ENCODE data around the gene TUBB. TPM values are rescaled to one million over a fixed set of nuclear protein-coding genes. Genes with fewer than 3 reads are reported as not detected.
A peak's percentile ranks its signal among the peaks of the same experiment; 100 is the strongest.

The TUBB gene
- total and polyA plus RNA-seq, 2 of the 8 experiments (the other 6 are each of a cell fraction or from before 2014, with no cell fraction given) = 1,880 to 3,022 TPM

GRCh38 chr6:30744054-30744805 lies 24.1 kb downstream of the TUBB start, which contains the start of gene IER3 (continued):
- no peak for TF ChIP-seq ATF3 (IDR thresholded peaks at IDR 0.05; ENCODE audit: insufficient read depth, low read depth, low read length)
- TF ChIP-seq SIX5 (IDR thresholded peaks at IDR 0.05; ENCODE audit: low read depth, low read length) = no peak
- TF ChIP-seq POLR2AphosphoS5 (IDR thresholded peaks at IDR 0.05; ENCODE audit: low read depth, low read length) = peak; percentile 99
- peak in 1 of 2 experiments; percentile 50; a peak in 1 of 4 replicates for TF ChIP-seq HDAC2 (IDR thresholded peaks at IDR 0.05; ENCODE audit: borderline replicate concordance in 1 of 2, low read depth in 2 of 2, low read length in 2 of 2)
- TF ChIP-seq EZH2 (IDR thresholded peaks at IDR 0.05; ENCODE audit: low read depth, low read length, severe bottlenecking) = no peak
- no peak for TF ChIP-seq ASH2L (IDR thresholded peaks at IDR 0.05; ENCODE audit: low read length)
- TF ChIP-seq ZNF274 (IDR thresholded peaks at IDR 0.05; ENCODE audit: borderline replicate concordance, extremely low read depth, low read length) = no peak
- TF ChIP-seq CBX5 (IDR thresholded peaks at IDR 0.05; ENCODE audit: low read depth, low read length) = no peak
- TF ChIP-seq RNF2 (IDR thresholded peaks at IDR 0.05; ENCODE audit: borderline replicate concordance, low read depth, low read length, missing control alignments, poor library complexity, severe bottlenecking) = no peak
- TF ChIP-seq KDM1A (IDR thresholded peaks at IDR 0.05; ENCODE audit: borderline replicate concordance, low read length) = peak; percentile 53; the same call in 1 of the 2 replicates
- TF ChIP-seq JUND (IDR thresholded peaks at IDR 0.05; ENCODE audit: low read length) = no peak
- no peak for TF ChIP-seq RBBP5 (IDR thresholded peaks at IDR 0.05; ENCODE audit: borderline replicate concordance, low read depth, low read length)
- TF ChIP-seq HDAC6 (IDR thresholded peaks at IDR 0.05; ENCODE audit: low read depth, low read length) = no peak
- TF ChIP-seq FOSL1 (IDR thresholded peaks at IDR 0.05; ENCODE audit: insufficient read depth, low read depth, low read length) = no peak
- TF ChIP-seq TCF12 (IDR thresholded peaks at IDR 0.05; ENCODE audit: low read depth, low read length) = 0 out of 2 replicates have a peak, but pooled peaks have one; percentile 45
- no peak for TF ChIP-seq SP2 (IDR thresholded peaks at IDR 0.05; ENCODE audit: low read length)
- 0 out of 2 replicates have a peak, but pooled peaks have one; percentile 13 for TF ChIP-seq BACH1 (IDR thresholded peaks at IDR 0.05; ENCODE audit: low read length)
- no peak for TF ChIP-seq TEAD4 (IDR thresholded peaks at IDR 0.05; ENCODE audit: low read depth, low read length)
- no peak for TF ChIP-seq KDM5A (IDR thresholded peaks at IDR 0.05; ENCODE audit: low read length)
- no peak for TF ChIP-seq USF2 (IDR thresholded peaks at IDR 0.05; ENCODE audit: low read length)
- peak; percentile 97 to 99 for TF ChIP-seq POLR2A (IDR thresholded peaks at IDR 0.05; ENCODE audit: control extremely low read depth in 1 of 2, low read depth in 2 of 2, low read length in 2 of 2)
- TF ChIP-seq NRF1 (IDR thresholded peaks at IDR 0.05; ENCODE audit: low read depth, low read length) = no peak
- peak; percentile 60; the same call in 1 of the 2 replicates for TF ChIP-seq SP1 (IDR thresholded peaks at IDR 0.05; ENCODE audit: low read depth, low read length)
